GM21360 (cell line): ENCODE results near the gene PCSK5.
"Not testable (repeated sequence)": the region's sequence is repeated elsewhere in the genome, so short reads cannot be mapped to it uniquely, and the experiment has no call there.

Experiments
- ATAC-seq: cut with Tn5 transposase; IDR thresholded peaks from one replicate; pipeline ENCODE4 v1.9.1; 2021; ENCODE audit warnings: mild to moderate bottlenecking, moderate library complexity; ENCODE audit not compliant: unreplicated experiment

PCSK5 gene

GRCh38 chr9:76296561-76297310, 406.3 kb downstream of the PCSK5 start:
- ATAC-seq = no peak

- ATAC-seq = no peak
These were observed 407.3 kb downstream of the PCSK5 start for GRCh38 chr9:76297721-76298239.

GRCh38 chr9:76298521-76299144, 408.2 kb downstream of the PCSK5 start:
- no peak for ATAC-seq

GRCh38 chr9:76302543-76302942, 412.1 kb downstream of the PCSK5 start:
- ATAC-seq = no peak

GRCh38 chr9:76302947-76303550, 412.6 kb downstream of the PCSK5 start:
- peak; percentile 66 for ATAC-seq

GRCh38 chr9:76307047-76307446, 416.6 kb downstream of the PCSK5 start:
- not testable (repeated sequence) for ATAC-seq

GRCh38 chr9:76310577-76310976, 420.1 kb downstream of the PCSK5 start:
- ATAC-seq = no peak

- no peak for ATAC-seq
These were observed 420.5 kb downstream of the PCSK5 start for GRCh38 chr9:76310991-76311390.

- ATAC-seq = no peak
These were observed 421.1 kb downstream of the PCSK5 start for GRCh38 chr9:76311537-76311936.

GRCh38 chr9:76313771-76314170, 423.3 kb downstream of the PCSK5 start:
- ATAC-seq = no peak

GRCh38 chr9:76314321-76314720, 423.8 kb downstream of the PCSK5 start:
- ATAC-seq = no peak

GRCh38 chr9:76316069-76316468, 425.6 kb downstream of the PCSK5 start:
- ATAC-seq = no peak

GRCh38 chr9:76319466-76319865, 429.0 kb downstream of the PCSK5 start:
- ATAC-seq = not testable (repeated sequence)

GRCh38 chr9:76321195-76321828, 430.8 kb downstream of the PCSK5 start:
- no peak for ATAC-seq

GRCh38 chr9:76322810-76323209, 432.3 kb downstream of the PCSK5 start:
- ATAC-seq = no peak

GRCh38 chr9:76323490-76323889, 433.0 kb downstream of the PCSK5 start:
- ATAC-seq = no peak

GRCh38 chr9:76324030-76324429, 433.6 kb downstream of the PCSK5 start:
- not testable (repeated sequence) for ATAC-seq

- ATAC-seq = no peak
These were observed 439.6 kb downstream of the PCSK5 start for GRCh38 chr9:76330034-76330433.

- no peak for ATAC-seq
These were observed 442.9 kb downstream of the PCSK5 start for GRCh38 chr9:76333388-76333787.

- ATAC-seq = no peak
These were observed 443.5 kb downstream of the PCSK5 start for GRCh38 chr9:76333964-76334363.

GRCh38 chr9:76336027-76336426, 445.6 kb downstream of the PCSK5 start:
- ATAC-seq = no peak
